Measurements from ENCODE around the gene CFAP43. TPM values are rescaled to one million over a fixed set of nuclear protein-coding genes. Genes with fewer than 3 reads are reported as not detected.

CFAP43 gene
- polyA plus RNA-seq, 2 donors, result 0.04 to 0.16 TPM

GRCh38 chr10:104268713-104269645 lies 36.8 kb upstream of the CFAP43 start, which contains the start of gene GSTO2:
Gene GSTO2 (plus strand): TSS chr10:104269184. CDS start chr10:104274916, 5,732 bp downstream.
- peaks cover 0 to 4% of the 10 kb centered on the region in 2 donors for H3K36me3 ChIP-seq (ENCODE audit: control insufficient read depth in 2 of 2, insufficient read depth in 2 of 2, low read length in 1 of 2)
- peak within 1 kb of the TSS; percentile 84 to 86 for H3K27ac ChIP-seq (ENCODE audit: low read depth in 2 of 2, low read length in 1 of 2)
- no peaks in the 10 kb centered on the region for H3K9me3 ChIP-seq (ENCODE audit: control insufficient read depth in 2 of 2, insufficient read depth in 1 of 2, low read depth in 1 of 2, low read length in 1 of 2)
- WGBS, 2 donors, result 4 to 6% methylated on average over 55 to 59 of the region's 59 CpGs
- peak within 1 kb of the TSS; percentile 61 to 77 for H3K4me3 ChIP-seq (ENCODE audit: low read depth in 1 of 2, low read length in 2 of 2)
- H3K27me3 ChIP-seq (ENCODE audit: control insufficient read depth in 1 of 2, insufficient read depth in 2 of 2, low read length in 2 of 2), result no peaks in the 10 kb centered on the region
- H3K4me1 ChIP-seq (ENCODE audit: control insufficient read depth in 2 of 2, insufficient read depth in 2 of 2, low read length in 1 of 2), result no peaks in the 10 kb centered on the region

- H3K36me3 ChIP-seq (ENCODE audit: control insufficient read depth in 2 of 2, insufficient read depth in 2 of 2, low read length in 1 of 2), result peaks cover 0 to 4% of the 10 kb centered on the region in 2 donors
- H3K4me1 ChIP-seq (ENCODE audit: control insufficient read depth in 2 of 2, insufficient read depth in 2 of 2, low read length in 1 of 2), result no peaks in the 10 kb centered on the region
- 8 to 10% methylated on average over 10 of the region's 10 CpGs for WGBS, 2 donors
Measured at GRCh38 chr10:104268405-104268712, 36.2 kb upstream of the CFAP43 start.

DNA sequence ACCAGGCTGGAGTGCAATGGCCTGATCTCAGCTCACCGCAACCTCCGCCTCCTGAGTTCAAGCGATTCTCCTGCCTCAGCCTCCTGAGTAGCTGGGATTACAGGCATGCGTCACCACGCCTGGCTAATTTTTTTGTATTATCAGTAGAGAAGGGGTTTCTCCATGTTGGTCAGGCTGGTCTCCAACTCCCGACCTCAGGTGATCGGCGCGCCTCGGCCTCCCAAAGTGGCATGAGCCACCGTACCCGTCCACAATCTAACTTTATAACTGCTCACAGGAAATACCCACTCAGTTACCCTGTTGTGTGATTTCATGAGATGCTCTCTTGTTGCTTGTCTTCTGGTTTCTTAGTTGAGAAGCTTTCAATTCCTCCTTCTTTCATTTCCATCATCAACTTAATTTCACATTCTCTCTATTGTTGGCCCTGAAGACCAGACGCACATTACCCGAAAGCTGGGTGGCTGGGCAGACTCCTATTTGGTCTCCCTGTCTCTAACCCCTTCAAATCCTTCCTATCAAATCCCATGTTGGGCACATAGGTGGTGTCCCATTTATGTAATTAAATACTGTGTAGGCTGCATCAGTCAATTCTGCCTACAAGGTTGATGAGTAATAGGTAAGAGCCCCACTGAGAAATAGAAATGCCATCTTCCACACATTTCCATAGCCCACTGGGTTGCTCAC lies 35.7 kb upstream of the CFAP43 start:
- H3K9me3 ChIP-seq (ENCODE audit: control insufficient read depth in 2 of 2, insufficient read depth in 1 of 2, low read depth in 1 of 2, low read length in 1 of 2), result no peaks in the 10 kb centered on the region
- WGBS, 2 donors, result 81 to 87% methylated on average over 14 of the region's 14 CpGs
- H3K4me3 ChIP-seq (ENCODE audit: low read depth in 1 of 2, low read length in 2 of 2), result peak overlapping the region; percentile 61 to 77
- H3K4me1 ChIP-seq (ENCODE audit: control insufficient read depth in 2 of 2, insufficient read depth in 2 of 2, low read length in 1 of 2), result no peaks in the 10 kb centered on the region
- peaks cover 0 to 4% of the 10 kb centered on the region in 2 donors for H3K36me3 ChIP-seq (ENCODE audit: control insufficient read depth in 2 of 2, insufficient read depth in 2 of 2, low read length in 1 of 2)
- H3K27me3 ChIP-seq (ENCODE audit: control insufficient read depth in 1 of 2, insufficient read depth in 2 of 2, low read length in 2 of 2), result no peaks in the 10 kb centered on the region
- peak overlapping the region in 1 of 2 donors; percentile 13 for H3K27ac ChIP-seq (ENCODE audit: low read depth in 2 of 2, low read length in 1 of 2)

More at GRCh38 chr10:104268405-104268712, 36.2 kb upstream of the CFAP43 start:
- Histone ChIP-seq H3K4me3 (ENCODE audit: low read depth in 1 of 2, low read length in 2 of 2) (peak overlapping the region; percentile 61 to 77), H3K9me3 (ENCODE audit: control insufficient read depth in 2 of 2, insufficient read depth in 1 of 2, low read depth in 1 of 2, low read length in 1 of 2) (no peaks in the 10 kb centered on the region), H3K27ac (ENCODE audit: low read depth in 2 of 2, low read length in 1 of 2) (peak overlapping the region; percentile 84 to 86), H3K27me3 (ENCODE audit: control insufficient read depth in 1 of 2, insufficient read depth in 2 of 2, low read length in 2 of 2) (no peaks in the 10 kb centered on the region)

GRCh38 chr10:104264783-104265182 lies 32.6 kb upstream of the CFAP43 start:
- H3K4me3 ChIP-seq (ENCODE audit: low read depth in 1 of 2, low read length in 2 of 2), result no peak overlapping the region
- H3K27me3 ChIP-seq (ENCODE audit: control insufficient read depth in 1 of 2, insufficient read depth in 2 of 2, low read length in 2 of 2), result no peaks in the 10 kb centered on the region
- no peak overlapping the region for H3K27ac ChIP-seq (ENCODE audit: low read depth in 2 of 2, low read length in 1 of 2)
- H3K9me3 ChIP-seq (ENCODE audit: control insufficient read depth in 2 of 2, insufficient read depth in 1 of 2, low read depth in 1 of 2, low read length in 1 of 2), result no peaks in the 10 kb centered on the region
- peaks cover 3 to 12% of the 10 kb centered on the region in 2 donors for H3K36me3 ChIP-seq (ENCODE audit: control insufficient read depth in 2 of 2, insufficient read depth in 2 of 2, low read length in 1 of 2)
- WGBS, 2 donors, result 83 to 91% methylated on average over 5 of the region's 5 CpGs
- peaks cover 0 to 3% of the 10 kb centered on the region in 2 donors for H3K4me1 ChIP-seq (ENCODE audit: control insufficient read depth in 2 of 2, insufficient read depth in 2 of 2, low read length in 1 of 2)

- H3K4me3 ChIP-seq (ENCODE audit: low read depth in 1 of 2, low read length in 2 of 2), result no peak overlapping the region
- H3K27me3 ChIP-seq (ENCODE audit: control insufficient read depth in 1 of 2, insufficient read depth in 2 of 2, low read length in 2 of 2), result no peaks in the 10 kb centered on the region
- H3K36me3 ChIP-seq (ENCODE audit: control insufficient read depth in 2 of 2, insufficient read depth in 2 of 2, low read length in 1 of 2), result peaks cover 3 to 15% of the 10 kb centered on the region in 2 donors
- H3K27ac ChIP-seq (ENCODE audit: low read depth in 2 of 2, low read length in 1 of 2), result no peak overlapping the region
- WGBS, 2 donors, result 86 to 89% methylated on average over 5 of the region's 5 CpGs
- no peaks in the 10 kb centered on the region for H3K9me3 ChIP-seq (ENCODE audit: control insufficient read depth in 2 of 2, insufficient read depth in 1 of 2, low read depth in 1 of 2, low read length in 1 of 2)
- peaks cover 0 to 3% of the 10 kb centered on the region in 2 donors for H3K4me1 ChIP-seq (ENCODE audit: control insufficient read depth in 2 of 2, insufficient read depth in 2 of 2, low read length in 1 of 2)
Measured at GRCh38 chr10:104262055-104262454, 29.9 kb upstream of the CFAP43 start.

DNA sequence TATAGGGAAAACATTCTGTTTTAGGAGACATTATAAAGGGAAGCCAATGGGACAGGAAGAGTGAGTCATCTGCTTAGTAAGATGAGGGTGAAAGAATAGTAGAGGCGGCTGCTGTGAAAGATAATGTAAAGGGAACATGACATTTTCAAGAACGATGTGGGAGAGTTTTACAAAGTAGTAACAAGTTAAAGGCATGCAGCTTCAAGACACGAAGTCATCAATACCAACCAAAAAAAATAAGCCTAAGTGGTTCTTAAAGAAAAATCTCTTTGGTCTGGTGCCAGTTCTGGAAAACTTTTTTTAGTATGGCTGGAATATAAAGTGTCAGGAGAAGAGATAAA lies 28.6 kb upstream of the CFAP43 start:
- no peak overlapping the region for H3K4me3 ChIP-seq (ENCODE audit: low read depth in 1 of 2, low read length in 2 of 2)
- peaks cover 3 to 12% of the 10 kb centered on the region in 2 donors for H3K36me3 ChIP-seq (ENCODE audit: control insufficient read depth in 2 of 2, insufficient read depth in 2 of 2, low read length in 1 of 2)
- no peaks in the 10 kb centered on the region for H3K9me3 ChIP-seq (ENCODE audit: control insufficient read depth in 2 of 2, insufficient read depth in 1 of 2, low read depth in 1 of 2, low read length in 1 of 2)
- 16 to 30% methylated on average over 3 of the region's 3 CpGs for WGBS, 2 donors
- no peaks in the 10 kb centered on the region for H3K27me3 ChIP-seq (ENCODE audit: control insufficient read depth in 1 of 2, insufficient read depth in 2 of 2, low read length in 2 of 2)
- H3K27ac ChIP-seq (ENCODE audit: low read depth in 2 of 2, low read length in 1 of 2), result peak overlapping the region in 1 of 2 donors; percentile 64
- H3K4me1 ChIP-seq (ENCODE audit: control insufficient read depth in 2 of 2, insufficient read depth in 2 of 2, low read length in 1 of 2), result peaks cover 0 to 3% of the 10 kb centered on the region in 2 donors

DNA sequence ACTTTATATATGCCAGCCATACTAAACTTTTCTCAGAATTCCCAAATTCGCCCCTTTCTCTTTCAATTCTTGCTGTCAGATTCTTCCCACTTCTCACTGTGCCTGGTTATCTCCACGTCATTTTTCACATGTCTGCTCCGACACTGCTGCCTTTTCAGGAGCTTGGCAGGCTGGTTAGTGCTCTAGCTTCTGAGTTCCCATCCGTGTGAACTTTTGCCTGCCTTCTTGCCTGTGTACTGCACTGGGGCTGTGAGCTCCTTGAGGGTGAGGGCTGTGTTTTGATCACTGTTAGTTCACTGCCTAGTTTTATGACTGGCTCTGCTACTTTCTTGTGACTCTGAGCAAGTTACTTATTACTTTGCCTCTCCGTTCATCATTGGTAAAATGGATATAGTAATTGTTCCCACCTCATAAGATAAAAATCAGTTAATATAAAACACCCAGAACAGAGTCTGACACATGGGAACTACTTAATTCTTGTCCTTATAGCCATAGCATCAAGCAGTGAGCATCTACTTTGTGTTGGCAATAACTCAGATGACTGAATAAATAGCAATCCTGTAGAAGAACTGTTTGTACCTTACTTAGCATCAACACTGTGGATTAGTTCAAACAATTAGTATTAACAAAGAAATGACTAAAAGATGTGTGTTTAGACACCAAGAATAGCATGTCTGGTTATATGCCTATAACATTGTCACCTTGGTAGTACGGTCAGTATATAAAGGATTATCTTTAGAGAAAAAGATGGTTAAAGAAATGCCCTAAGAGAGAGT lies 28.0 kb upstream of the CFAP43 start:
- Histone ChIP-seq H3K36me3 (ENCODE audit: control insufficient read depth in 2 of 2, insufficient read depth in 2 of 2, low read length in 1 of 2) (peaks cover 3 to 12% of the 10 kb centered on the region in 2 donors), H3K27me3 (ENCODE audit: control insufficient read depth in 1 of 2, insufficient read depth in 2 of 2, low read length in 2 of 2) (no peaks in the 10 kb centered on the region), H3K9me3 (ENCODE audit: control insufficient read depth in 2 of 2, insufficient read depth in 1 of 2, low read depth in 1 of 2, low read length in 1 of 2) (no peaks in the 10 kb centered on the region), H3K4me1 (ENCODE audit: control insufficient read depth in 2 of 2, insufficient read depth in 2 of 2, low read length in 1 of 2) (peaks cover 0 to 3% of the 10 kb centered on the region in 2 donors), H3K4me3 (ENCODE audit: low read depth in 1 of 2, low read length in 2 of 2) (no peak overlapping the region), H3K27ac (ENCODE audit: low read depth in 2 of 2, low read length in 1 of 2) (peak overlapping the region; percentile 64 to 84)
- 50 to 57% methylated on average over 6 of the region's 6 CpGs for WGBS, 2 donors

DNA sequence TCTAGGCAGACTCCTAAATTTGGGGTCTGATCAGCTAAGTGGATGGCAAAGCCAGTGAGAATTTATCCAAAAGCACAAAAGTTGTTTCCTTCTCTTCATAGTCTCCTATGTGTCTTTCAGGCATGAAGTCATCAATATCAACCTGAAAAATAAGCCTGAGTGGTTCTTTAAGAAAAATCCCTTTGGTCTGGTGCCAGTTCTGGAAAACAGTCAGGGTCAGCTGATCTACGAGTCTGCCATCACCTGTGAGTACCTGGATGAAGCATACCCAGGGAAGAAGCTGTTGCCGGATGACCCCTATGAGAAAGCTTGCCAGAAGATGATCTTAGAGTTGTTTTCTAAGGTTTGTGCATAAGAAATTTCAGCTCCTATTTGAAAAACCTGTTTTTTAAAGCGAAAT lies 27.3 kb upstream of the CFAP43 start:
- Histone ChIP-seq H3K4me3 (ENCODE audit: low read depth in 1 of 2, low read length in 2 of 2) (no peak overlapping the region), H3K27me3 (ENCODE audit: control insufficient read depth in 1 of 2, insufficient read depth in 2 of 2, low read length in 2 of 2) (no peaks in the 10 kb centered on the region), H3K9me3 (ENCODE audit: control insufficient read depth in 2 of 2, insufficient read depth in 1 of 2, low read depth in 1 of 2, low read length in 1 of 2) (no peaks in the 10 kb centered on the region), H3K36me3 (ENCODE audit: control insufficient read depth in 2 of 2, insufficient read depth in 2 of 2, low read length in 1 of 2) (peaks cover 3 to 12% of the 10 kb centered on the region in 2 donors), H3K27ac (ENCODE audit: low read depth in 2 of 2, low read length in 1 of 2) (peak overlapping the region; percentile 22 to 53), H3K4me1 (ENCODE audit: control insufficient read depth in 2 of 2, insufficient read depth in 2 of 2, low read length in 1 of 2) (peaks cover 0 to 3% of the 10 kb centered on the region in 2 donors)
- WGBS, 2 donors, result 54 to 66% methylated on average over 3 of the region's 3 CpGs

DNA sequence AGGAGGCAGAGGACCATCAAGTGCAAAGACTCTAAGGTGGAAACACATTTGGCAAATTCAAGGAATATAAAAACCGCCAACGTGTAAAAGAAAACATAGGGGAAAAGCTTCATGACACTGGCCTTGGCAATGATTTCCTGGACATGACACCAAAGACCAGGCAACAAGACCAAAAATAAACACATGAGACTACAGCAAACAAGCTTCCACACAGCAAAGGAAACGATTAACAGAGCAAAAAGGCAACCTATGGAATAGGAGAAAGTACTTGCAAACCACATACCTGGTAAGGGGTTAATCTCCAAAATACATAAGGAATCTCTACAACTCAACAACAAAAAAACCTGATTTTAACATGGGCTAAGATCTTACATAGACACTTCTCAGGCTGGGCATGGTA lies 26.0 kb upstream of the CFAP43 start:
- Histone ChIP-seq H3K27me3 (ENCODE audit: control insufficient read depth in 1 of 2, insufficient read depth in 2 of 2, low read length in 2 of 2) (no peaks in the 10 kb centered on the region), H3K4me1 (ENCODE audit: control insufficient read depth in 2 of 2, insufficient read depth in 2 of 2, low read length in 1 of 2) (peaks cover 0 to 3% of the 10 kb centered on the region in 2 donors), H3K9me3 (ENCODE audit: control insufficient read depth in 2 of 2, insufficient read depth in 1 of 2, low read depth in 1 of 2, low read length in 1 of 2) (no peaks in the 10 kb centered on the region), H3K27ac (ENCODE audit: low read depth in 2 of 2, low read length in 1 of 2) (peak overlapping the region in 1 of 2 donors; percentile 26), H3K36me3 (ENCODE audit: control insufficient read depth in 2 of 2, insufficient read depth in 2 of 2, low read length in 1 of 2) (peaks cover 3 to 12% of the 10 kb centered on the region in 2 donors), H3K4me3 (ENCODE audit: low read depth in 1 of 2, low read length in 2 of 2) (no peak overlapping the region)
- 74 to 76% methylated on average over 3 of the region's 3 CpGs for WGBS, 2 donors

All from esophagus (tissue), 2 donors.